Measurements from ENCODE around the gene XPO1.

GRCh38 chr2:61438670-61439069, 99.5 kb downstream of the XPO1 start:
- TF ChIP-seq, protein P1, sequence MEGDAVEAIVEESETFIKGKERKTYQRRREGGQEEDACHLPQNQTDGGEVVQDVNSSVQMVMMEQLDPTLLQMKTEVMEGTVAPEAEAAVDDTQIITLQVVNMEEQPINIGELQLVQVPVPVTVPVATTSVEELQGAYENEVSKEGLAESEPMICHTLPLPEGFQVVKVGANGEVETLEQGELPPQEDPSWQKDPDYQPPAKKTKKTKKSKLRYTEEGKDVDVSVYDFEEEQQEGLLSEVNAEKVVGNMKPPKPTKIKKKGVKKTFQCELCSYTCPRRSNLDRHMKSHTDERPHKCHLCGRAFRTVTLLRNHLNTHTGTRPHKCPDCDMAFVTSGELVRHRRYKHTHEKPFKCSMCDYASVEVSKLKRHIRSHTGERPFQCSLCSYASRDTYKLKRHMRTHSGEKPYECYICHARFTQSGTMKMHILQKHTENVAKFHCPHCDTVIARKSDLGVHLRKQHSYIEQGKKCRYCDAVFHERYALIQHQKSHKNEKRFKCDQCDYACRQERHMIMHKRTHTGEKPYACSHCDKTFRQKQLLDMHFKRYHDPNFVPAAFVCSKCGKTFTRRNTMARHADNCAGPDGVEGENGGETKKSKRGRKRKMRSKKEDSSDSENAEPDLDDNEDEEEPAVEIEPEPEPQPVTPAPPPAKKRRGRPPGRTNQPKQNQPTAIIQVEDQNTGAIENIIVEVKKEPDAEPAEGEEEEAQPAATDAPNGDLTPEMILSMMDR (IDR thresholded peaks at IDR 0.05; ENCODE audit: low read depth, low read length, missing input control), result no peak
- no peak for TF ChIP-seq EGR1 (IDR thresholded peaks at IDR 0.05; ENCODE audit: low read depth in 2 of 2)
- no peak for TF ChIP-seq SP1 (IDR thresholded peaks at IDR 0.05)
- TF ChIP-seq RAD21 (IDR thresholded peaks at IDR 0.05), result no peak
- TF ChIP-seq HNF4A (conservative IDR thresholded peaks at IDR 0.05), result no peak
- TF ChIP-seq MAX (IDR thresholded peaks at IDR 0.05), result no peak
- TF ChIP-seq, protein P2, sequence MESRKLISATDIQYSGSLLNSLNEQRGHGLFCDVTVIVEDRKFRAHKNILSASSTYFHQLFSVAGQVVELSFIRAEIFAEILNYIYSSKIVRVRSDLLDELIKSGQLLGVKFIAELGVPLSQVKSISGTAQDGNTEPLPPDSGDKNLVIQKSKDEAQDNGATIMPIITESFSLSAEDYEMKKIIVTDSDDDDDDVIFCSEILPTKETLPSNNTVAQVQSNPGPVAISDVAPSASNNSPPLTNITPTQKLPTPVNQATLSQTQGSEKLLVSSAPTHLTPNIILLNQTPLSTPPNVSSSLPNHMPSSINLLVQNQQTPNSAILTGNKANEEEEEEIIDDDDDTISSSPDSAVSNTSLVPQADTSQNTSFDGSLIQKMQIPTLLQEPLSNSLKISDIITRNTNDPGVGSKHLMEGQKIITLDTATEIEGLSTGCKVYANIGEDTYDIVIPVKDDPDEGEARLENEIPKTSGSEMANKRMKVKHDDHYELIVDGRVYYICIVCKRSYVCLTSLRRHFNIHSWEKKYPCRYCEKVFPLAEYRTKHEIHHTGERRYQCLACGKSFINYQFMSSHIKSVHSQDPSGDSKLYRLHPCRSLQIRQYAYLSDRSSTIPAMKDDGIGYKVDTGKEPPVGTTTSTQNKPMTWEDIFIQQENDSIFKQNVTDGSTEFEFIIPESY (IDR thresholded peaks at IDR 0.05), result no peak
- TF ChIP-seq, protein P3, sequence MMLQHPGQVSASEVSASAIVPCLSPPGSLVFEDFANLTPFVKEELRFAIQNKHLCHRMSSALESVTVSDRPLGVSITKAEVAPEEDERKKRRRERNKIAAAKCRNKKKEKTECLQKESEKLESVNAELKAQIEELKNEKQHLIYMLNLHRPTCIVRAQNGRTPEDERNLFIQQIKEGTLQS (IDR thresholded peaks at IDR 0.05), result no peak
- TF ChIP-seq REST (IDR thresholded peaks at IDR 0.05), result no peak
- no peak for TF ChIP-seq TAF1 (conservative IDR thresholded peaks at IDR 0.05)
- TF ChIP-seq GABPA (IDR thresholded peaks at IDR 0.05 in 1 of 2, conservative IDR thresholded peaks at IDR 0.05 in 1 of 2), result no peak
- no peak for TF ChIP-seq NR2F2 (IDR thresholded peaks at IDR 0.05)
- no peak for TF ChIP-seq YY1 (IDR thresholded peaks at IDR 0.05)
